Tibial nerve (tissue), 4 donors: Measurements from ENCODE around the gene SYNM.

ENCODE experiments used
- EP300 ChIP-seq, 2 donors: sonication (generic); formaldehyde crosslinking; IDR thresholded peaks; one replicate each; pipeline ENCODE4 v1.6.1; 2017; ENCODE audit warnings: antibody characterized with exemption in 2 of 2, mild to moderate bottlenecking in 1 of 2
- POLR2A ChIP-seq, 2 donors: fragments of 450-650 bp; IDR thresholded peaks; one replicate each; pipeline ENCODE4 v1.6.1; 2017; ENCODE audit warnings: antibody characterized with exemption in 2 of 2, mild to moderate bottlenecking in 2 of 2, moderate library complexity in 2 of 2
- TF ChIP-seq, protein P1 (sequence below), 5 experiments: fragments of 200-600 bp in 3 of 5; fragments of 450-650 bp in 2 of 5; sonication (generic) in 3 of 5; IDR thresholded peaks; one replicate each; pipeline ENCODE4 v1.5.1; 2016 to 2019; ENCODE audit warnings: antibody characterized with exemption in 5 of 5, mild to moderate bottlenecking in 3 of 5, moderate library complexity in 2 of 5

DNA sequence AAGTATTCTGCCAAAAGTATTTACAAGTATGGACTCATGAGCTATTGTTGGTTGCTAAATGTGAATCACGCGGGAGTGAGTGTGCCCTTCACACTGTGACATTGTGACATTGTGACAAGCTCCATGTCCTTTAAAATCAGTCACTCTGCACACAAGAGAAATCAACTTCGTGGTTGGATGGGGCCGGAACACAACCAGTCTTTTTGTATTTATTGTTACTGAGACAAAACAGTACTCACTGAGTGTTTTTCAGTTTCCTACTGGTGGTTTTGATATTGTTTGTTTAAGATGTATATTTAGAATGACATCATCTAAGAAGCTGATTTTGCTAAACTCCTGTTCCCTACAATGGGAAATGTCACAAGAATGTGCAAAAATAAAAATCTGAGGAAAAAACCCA lies 30.3 kb downstream of the SYNM start:
- TF ChIP-seq, protein P1, sequence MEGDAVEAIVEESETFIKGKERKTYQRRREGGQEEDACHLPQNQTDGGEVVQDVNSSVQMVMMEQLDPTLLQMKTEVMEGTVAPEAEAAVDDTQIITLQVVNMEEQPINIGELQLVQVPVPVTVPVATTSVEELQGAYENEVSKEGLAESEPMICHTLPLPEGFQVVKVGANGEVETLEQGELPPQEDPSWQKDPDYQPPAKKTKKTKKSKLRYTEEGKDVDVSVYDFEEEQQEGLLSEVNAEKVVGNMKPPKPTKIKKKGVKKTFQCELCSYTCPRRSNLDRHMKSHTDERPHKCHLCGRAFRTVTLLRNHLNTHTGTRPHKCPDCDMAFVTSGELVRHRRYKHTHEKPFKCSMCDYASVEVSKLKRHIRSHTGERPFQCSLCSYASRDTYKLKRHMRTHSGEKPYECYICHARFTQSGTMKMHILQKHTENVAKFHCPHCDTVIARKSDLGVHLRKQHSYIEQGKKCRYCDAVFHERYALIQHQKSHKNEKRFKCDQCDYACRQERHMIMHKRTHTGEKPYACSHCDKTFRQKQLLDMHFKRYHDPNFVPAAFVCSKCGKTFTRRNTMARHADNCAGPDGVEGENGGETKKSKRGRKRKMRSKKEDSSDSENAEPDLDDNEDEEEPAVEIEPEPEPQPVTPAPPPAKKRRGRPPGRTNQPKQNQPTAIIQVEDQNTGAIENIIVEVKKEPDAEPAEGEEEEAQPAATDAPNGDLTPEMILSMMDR (IDR thresholded peaks at IDR 0.05) = no peak
- TF ChIP-seq POLR2A (IDR thresholded peaks at IDR 0.05) = no peak
- TF ChIP-seq EP300 (IDR thresholded peaks at IDR 0.05) = peak in 1 of 2 donors; percentile 31
